Fibroblast of lung (primary cell): ENCODE measurements around the gene CNGA4. TPM values are rescaled to one million over a fixed set of nuclear protein-coding genes. Genes with fewer than 3 reads are reported as not detected.

ENCODE experiments used
- DNase-seq, 2 donors: peaks; one replicate each; pipeline versions ENCODE4 v3.0.0 to v3.0.0-alpha.2; 2010; ENCODE audit warnings: low read depth in 2 of 2
- H2AFZ ChIP-seq: 2 replicates; pipeline ENCODE4 v1.5.1; 2012; ENCODE audit warnings: low read length, control low read depth, inconsistent platforms
- H3K27ac ChIP-seq: 2 replicates; pipeline ENCODE4 v1.5.1; 2011; ENCODE audit warnings: low read length, control low read depth; ENCODE audit not compliant: insufficient read depth
- H3K27me3 ChIP-seq: 2 replicates; pipeline ENCODE4 v1.5.1; 2011; ENCODE audit warnings: mild to moderate bottlenecking, low read length; ENCODE audit not compliant: control insufficient read depth, insufficient read depth
- H3K36me3 ChIP-seq: 2 replicates; pipeline ENCODE4 v1.5.1; 2011; ENCODE audit warnings: low read length; ENCODE audit not compliant: control insufficient read depth, insufficient read depth
- H3K4me1 ChIP-seq: 2 replicates; pipeline ENCODE4 v1.5.1; 2011; ENCODE audit warnings: low read length; ENCODE audit not compliant: control insufficient read depth, insufficient read depth; ENCODE audit errors: extremely low read depth
- H3K4me2 ChIP-seq: 2 replicates; pipeline ENCODE4 v1.5.1; 2011; ENCODE audit warnings: low read length, control low read depth; ENCODE audit not compliant: insufficient read depth; ENCODE audit errors: extremely low read depth
- H3K4me3 ChIP-seq, 4 experiments: fragments of 200-600 bp in 1 of 4; sonication (generic) in 1 of 4; replicated peaks in 1 of 4; 2 replicates each; pipeline ENCODE4 v1.5.1; 2011 to 2016; ENCODE audit warnings: low read length in 4 of 4, low read depth in 3 of 4, mild to moderate bottlenecking in 3 of 4, control low read depth in 2 of 4, inconsistent platforms in 1 of 4, mixed read lengths in 1 of 4; ENCODE audit not compliant: insufficient read depth in 1 of 4; ENCODE audit errors: control extremely low read depth in 1 of 4
- H3K79me2 ChIP-seq: 2 replicates; pipeline ENCODE4 v1.5.1; 2012; ENCODE audit warnings: mild to moderate bottlenecking, low read length, inconsistent platforms; ENCODE audit not compliant: control insufficient read depth, insufficient read depth
- H3K9ac ChIP-seq: 2 replicates; pipeline ENCODE4 v1.5.1; 2011; ENCODE audit warnings: mild to moderate bottlenecking, low read length, control low read depth; ENCODE audit not compliant: insufficient read depth
- H3K9me3 ChIP-seq: 2 replicates; pipeline ENCODE4 v1.5.1; 2012; ENCODE audit warnings: low read depth, low read length; ENCODE audit not compliant: control insufficient read depth, insufficient read depth
- H4K20me1 ChIP-seq: 2 replicates; pipeline ENCODE4 v1.5.1; 2011; ENCODE audit warnings: low read length; ENCODE audit not compliant: control insufficient read depth, insufficient read depth; ENCODE audit errors: extremely low read depth
- EZH2 ChIP-seq: IDR thresholded peaks from 2 replicates; pipeline ENCODE4 v1.5.1; 2012; ENCODE audit warnings: low read length, control low read depth, mild to moderate bottlenecking; ENCODE audit errors: missing control alignments
- polyA plus RNA-seq, 2 donors: library from polyadenylated mRNA; depleted of rRNA in 1 of 2; stranded (reverse) in 1 of 2; unstranded in 1 of 2; fragments of >200 nt; gene quantifications; 2 replicates each; pipeline ENCODE4 v1.2.1, GENCODE V29; 2011 to 2012; ENCODE audit warnings: missing spikeins in 1 of 2
- total RNA-seq: library from RNA; depleted of rRNA; stranded (reverse); fragments of >200 nt; gene quantifications from 2 replicates; pipeline ENCODE4 v1.2.1, GENCODE V29; 2014
- TF ChIP-seq, protein P1 (sequence below), 2 donors: IDR thresholded peaks in 1 of 2; conservative IDR thresholded peaks in 1 of 2; 1 replicate in 1 of 2; 2 replicates in 1 of 2; pipeline ENCODE4 v1.5.1; 2011 to 2012; ENCODE audit warnings: low read length in 2 of 2, control low read depth in 1 of 2, inconsistent platforms in 1 of 2, low read depth in 1 of 2, mild to moderate bottlenecking in 1 of 2

The CNGA4 gene
- total and polyA plus RNA-seq, 2 donors (not counting 1 experiment from before 2014, with no cell fraction given), result 0.06 to 0.17 TPM

DNA sequence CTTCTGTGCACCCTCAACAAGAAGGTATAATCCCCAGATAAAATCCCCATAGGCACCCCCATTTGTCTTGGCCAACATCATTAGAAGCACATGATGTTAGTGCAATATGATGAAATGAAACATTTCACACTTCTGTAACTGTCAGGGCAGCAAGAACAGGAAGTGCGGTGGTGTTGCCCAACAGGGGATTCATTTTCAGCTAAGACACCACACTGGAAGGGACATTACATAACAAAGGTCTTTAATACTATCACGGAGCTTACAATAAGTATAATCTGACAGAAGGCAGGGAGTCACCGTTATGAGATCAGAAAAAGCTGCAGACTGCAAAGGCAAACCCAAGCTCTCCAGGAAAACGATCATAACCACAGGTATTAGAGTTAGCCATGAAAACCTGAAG is 37.9 kb upstream of the CNGA4 start:
- Histone ChIP-seq H3K27ac (no peak overlapping the region), H3K27me3 (no peaks in the 10 kb centered on the region), H4K20me1 (no peaks in the 10 kb centered on the region), H3K4me1 (no peaks in the 10 kb centered on the region), H3K36me3 (no peaks in the 10 kb centered on the region), H3K4me3 (no peak overlapping the region), H3K4me2 (no peak overlapping the region), H3K79me2 (no peaks in the 10 kb centered on the region), H3K9me3 (no peaks in the 10 kb centered on the region), H2AFZ (no peak overlapping the region), H3K9ac (no peak overlapping the region)
- no peak for TF ChIP-seq EZH2
- TF ChIP-seq, protein P1, sequence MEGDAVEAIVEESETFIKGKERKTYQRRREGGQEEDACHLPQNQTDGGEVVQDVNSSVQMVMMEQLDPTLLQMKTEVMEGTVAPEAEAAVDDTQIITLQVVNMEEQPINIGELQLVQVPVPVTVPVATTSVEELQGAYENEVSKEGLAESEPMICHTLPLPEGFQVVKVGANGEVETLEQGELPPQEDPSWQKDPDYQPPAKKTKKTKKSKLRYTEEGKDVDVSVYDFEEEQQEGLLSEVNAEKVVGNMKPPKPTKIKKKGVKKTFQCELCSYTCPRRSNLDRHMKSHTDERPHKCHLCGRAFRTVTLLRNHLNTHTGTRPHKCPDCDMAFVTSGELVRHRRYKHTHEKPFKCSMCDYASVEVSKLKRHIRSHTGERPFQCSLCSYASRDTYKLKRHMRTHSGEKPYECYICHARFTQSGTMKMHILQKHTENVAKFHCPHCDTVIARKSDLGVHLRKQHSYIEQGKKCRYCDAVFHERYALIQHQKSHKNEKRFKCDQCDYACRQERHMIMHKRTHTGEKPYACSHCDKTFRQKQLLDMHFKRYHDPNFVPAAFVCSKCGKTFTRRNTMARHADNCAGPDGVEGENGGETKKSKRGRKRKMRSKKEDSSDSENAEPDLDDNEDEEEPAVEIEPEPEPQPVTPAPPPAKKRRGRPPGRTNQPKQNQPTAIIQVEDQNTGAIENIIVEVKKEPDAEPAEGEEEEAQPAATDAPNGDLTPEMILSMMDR (conservative IDR thresholded peaks at IDR 0.05 in 1 of 2, IDR thresholded peaks at IDR 0.05 in 1 of 2; ENCODE audit: low read depth in 1 of 2, low read length in 2 of 2), result no peak
- peak; percentile 20 to 34 for DNase-seq

DNA sequence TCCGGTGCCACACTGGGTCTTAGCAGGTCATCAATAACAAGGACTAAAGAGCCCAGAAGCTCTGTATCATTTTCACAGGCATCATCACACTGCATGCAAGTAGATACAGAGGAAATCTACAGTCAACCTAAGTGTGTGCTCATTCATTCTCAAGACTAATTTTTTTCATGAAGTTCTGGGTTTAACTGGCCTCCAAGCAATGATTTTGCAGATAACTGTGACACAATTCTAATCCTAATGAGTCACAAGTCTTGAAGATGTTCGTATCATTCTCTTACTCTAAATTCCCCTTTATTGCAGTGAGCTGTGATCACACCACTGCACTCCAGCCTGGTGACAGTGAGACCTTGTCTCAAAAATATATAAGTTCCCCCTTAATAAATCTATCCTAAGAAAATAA is 37.4 kb upstream of the CNGA4 start:
- TF ChIP-seq, protein P1 (conservative IDR thresholded peaks at IDR 0.05 in 1 of 2, IDR thresholded peaks at IDR 0.05 in 1 of 2; ENCODE audit: low read depth in 1 of 2, low read length in 2 of 2), result no peak
- TF ChIP-seq EZH2, result no peak
- Histone ChIP-seq H3K4me2 (no peak overlapping the region), H3K27me3 (no peaks in the 10 kb centered on the region), H3K9ac (no peak overlapping the region), H3K79me2 (no peaks in the 10 kb centered on the region), H3K9me3 (no peaks in the 10 kb centered on the region), H3K4me1 (no peaks in the 10 kb centered on the region), H3K4me3 (no peak overlapping the region), H4K20me1 (no peaks in the 10 kb centered on the region), H3K36me3 (no peaks in the 10 kb centered on the region), H3K27ac (no peak overlapping the region), H2AFZ (no peak overlapping the region)
- peak; percentile 2 to 61 for DNase-seq

GRCh38 chr11:6202041-6202440 is 36.8 kb upstream of the CNGA4 start:
- Histone ChIP-seq H2AFZ (no peak overlapping the region), H3K79me2 (no peaks in the 10 kb centered on the region), H3K4me3 (no peak overlapping the region), H3K36me3 (no peaks in the 10 kb centered on the region), H3K27me3 (no peaks in the 10 kb centered on the region), H3K9me3 (no peaks in the 10 kb centered on the region), H3K4me1 (no peaks in the 10 kb centered on the region), H3K4me2 (no peak overlapping the region), H3K27ac (no peak overlapping the region), H4K20me1 (no peaks in the 10 kb centered on the region), H3K9ac (no peak overlapping the region)
- TF ChIP-seq, protein P1 (conservative IDR thresholded peaks at IDR 0.05 in 1 of 2, IDR thresholded peaks at IDR 0.05 in 1 of 2; ENCODE audit: low read depth in 1 of 2, low read length in 2 of 2), result no peak
- TF ChIP-seq EZH2, result no peak
- peak in 1 of 2 donors; percentile 71 for DNase-seq
